Medulla oblongata (tissue), 1 donor: Measurements from ENCODE around the gene HCRTR1.

ENCODE experiments used
- DNase-seq: peaks from one replicate; pipeline ENCODE4 v3.0.0-alpha.2; 2015; ENCODE audit errors: extremely low spot score

HCRTR1 gene

DNA sequence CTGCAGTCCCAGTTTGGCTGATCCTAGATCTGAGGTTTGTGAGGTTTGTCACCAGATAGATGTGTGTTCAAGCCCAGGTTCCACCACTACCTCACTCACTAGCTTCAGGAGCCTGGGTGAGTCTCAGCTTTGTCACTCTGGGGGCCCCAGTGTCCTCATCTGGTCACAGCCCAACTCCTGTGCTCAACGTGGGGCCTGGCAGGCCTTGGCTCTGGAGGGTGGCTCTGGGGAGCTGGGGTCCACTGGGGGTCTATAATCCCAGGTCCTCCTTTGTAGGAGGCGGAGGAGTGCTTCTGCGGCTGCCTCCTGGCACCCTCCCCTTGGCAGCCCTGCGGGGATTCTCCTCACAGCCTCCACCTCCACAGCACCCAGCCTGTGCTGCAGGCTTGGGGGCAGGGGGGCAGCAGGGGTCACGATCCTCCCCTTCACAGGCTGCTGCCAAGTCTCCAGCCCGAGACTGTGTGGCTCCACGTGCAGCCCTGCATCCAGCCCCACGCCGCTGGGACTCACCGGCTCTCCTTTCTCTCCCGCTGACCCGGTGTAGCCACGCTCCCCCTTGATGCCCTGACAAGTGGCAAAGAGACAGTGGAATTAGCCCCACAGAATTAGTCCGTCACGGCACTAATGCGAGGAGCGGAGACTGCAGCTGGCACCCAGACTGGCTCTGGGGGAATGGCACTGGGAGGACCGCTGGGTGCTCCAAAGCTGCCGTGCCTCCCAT, 49.7 kb downstream of the HCRTR1 start:
- DNase-seq, result no peak

DNA sequence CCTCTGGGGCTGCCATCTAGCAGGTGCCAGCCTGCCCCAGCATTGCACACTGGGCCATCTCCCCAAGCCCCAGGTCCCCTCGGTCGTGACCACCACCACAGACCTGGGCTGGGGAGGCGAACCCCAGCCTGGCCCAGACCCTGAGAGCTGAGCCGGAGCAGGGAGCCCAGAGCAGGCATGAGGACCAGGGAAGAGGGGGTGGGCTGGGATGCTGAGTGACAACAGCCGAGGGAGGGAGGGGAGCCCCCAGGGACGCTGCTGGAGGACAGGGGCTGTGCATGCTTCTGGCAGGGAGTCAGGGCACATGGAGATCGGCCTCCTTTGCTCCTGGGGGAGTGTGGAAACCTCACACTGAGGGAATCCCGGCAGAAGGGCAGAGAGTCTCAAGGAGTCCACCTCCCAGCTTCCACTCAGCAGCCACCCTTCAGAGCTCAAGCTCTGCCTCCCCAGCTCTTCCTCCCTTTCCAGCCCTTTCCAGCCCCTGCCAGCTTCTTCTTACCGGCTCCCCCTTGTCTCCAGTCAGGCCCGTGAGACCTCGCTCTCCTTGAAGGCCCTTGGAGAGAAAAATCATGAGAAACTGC, 50.9 kb downstream of the HCRTR1 start:
- DNase-seq, result no peak

DNA sequence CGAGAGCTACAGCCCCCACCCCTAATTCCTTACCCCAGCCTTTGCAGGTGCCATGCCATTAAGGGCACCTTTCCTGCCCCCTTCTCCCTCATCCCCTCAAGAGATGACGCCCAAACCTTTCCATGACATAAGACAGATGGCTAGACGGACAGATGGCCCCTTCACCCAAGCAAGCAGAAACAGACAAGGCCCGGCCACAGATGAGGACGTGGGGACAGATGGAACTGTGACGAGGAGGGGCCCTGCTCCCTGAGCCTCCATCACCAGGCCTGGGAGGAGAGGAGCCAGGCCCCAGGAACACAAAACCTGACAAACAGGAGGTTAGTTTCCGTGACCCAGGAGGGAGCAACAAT, 51.9 kb downstream of the HCRTR1 start:
- DNase-seq, result no peak

DNA sequence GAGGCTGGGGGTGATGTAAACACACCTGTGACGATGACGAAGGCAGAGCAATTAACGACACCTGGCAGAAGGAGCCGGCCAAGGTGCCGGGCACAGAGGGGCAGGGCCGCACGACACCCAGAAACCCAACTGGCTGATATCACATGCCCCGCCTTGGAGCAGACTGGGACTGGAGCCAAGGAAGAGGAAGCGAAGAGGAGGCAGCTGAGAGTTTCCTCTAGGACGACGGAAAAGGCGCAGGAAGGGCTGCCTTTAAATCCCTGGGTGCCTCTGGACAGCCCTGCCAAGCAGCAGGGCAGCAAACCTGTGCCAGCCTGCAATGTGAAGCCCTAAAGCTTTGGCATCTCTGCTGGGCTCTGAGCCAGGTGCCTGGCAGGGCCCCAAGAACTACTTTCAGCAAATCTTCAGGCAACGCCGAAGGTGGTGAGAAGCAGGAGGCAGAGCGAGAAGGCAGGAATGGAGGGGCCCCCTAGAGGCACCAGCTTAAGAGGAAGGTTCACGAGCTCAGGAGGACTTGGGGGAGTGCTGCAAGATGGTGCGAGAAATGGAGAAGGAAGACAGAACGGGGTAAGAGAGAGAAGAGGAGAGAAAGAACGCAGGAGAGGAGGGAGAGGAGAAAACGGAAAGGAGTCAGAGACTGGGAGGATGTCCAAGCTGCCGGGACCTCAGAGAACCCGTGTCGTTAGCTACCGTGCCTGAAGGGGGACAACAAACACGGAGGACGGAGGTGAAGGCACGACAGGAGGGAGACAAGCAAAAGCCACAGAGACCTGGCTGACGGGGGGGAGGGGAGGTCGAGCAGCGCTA, 52.5 kb downstream of the HCRTR1 start:
- peak; percentile 75 for DNase-seq

DNA sequence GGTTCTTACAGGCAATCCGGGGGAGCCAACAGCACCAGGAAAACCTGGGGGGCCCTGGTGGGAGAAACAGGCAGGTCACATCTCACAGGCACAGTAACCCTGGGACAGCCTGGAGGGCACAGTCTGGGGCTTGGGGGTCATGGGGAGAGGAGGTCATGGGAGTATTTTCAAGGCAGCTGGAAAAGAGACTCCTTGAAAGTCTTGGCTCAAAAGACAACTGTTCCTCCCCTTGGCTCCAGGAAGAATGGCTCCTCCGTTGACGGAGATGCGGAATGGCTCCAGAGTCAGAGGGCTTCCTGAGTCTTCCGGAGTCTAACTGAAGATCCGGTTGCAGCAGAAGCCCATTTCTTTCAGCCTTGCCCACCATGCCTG, 53.1 kb downstream of the HCRTR1 start:
- DNase-seq, result no peak

DNA sequence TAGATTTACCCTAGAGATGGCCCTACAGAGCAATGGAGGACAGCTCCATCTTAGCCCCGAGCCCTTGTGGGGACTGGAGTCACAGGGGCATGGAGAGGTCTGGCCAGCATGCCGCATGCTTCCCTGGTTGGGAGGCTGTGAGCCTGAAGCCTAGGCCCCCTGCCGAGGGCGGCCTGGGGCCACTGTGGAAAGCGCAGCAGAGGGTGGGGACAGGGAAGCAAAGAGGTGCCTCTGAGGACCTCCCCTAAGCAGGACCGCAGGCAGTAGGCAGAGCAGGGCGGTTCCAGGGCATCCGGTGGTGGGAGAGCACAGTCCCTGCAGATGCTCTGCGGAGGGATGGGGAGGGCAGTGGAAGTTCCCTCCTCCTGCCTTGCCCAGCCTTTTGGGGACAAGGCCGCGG, 53.7 kb downstream of the HCRTR1 start:
- DNase-seq, result no peak

DNA sequence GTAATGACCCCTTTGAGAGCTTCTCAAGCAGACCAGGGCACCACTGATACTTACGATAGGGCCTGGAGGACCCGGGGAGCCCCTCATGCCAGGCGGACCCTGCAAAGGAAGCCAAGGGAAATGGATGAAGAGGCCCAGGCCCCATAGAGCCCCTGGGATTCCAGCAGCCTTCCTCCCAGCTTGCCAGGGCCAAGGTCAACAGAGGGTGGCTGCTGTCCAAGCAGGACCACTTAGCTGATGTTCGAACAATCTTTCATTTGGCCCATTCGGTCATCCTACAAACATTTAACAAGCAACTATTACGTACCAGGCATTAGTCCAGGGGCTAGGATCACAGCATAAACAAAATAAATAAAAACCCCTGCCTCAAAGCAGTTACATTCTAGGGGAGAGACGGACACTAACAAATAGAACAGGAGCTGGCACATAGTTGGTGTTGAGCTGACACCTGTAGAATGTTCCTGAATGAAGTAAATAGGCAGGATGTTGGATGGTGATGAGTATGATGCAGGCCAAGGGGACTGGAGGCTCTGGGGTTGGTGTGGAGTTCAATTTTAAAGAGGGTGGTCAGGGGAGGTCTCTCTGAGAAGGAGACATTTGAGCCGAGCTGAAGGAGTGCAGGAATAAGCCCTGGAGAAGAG, 54.2 kb downstream of the HCRTR1 start:
- no peak for DNase-seq

DNA sequence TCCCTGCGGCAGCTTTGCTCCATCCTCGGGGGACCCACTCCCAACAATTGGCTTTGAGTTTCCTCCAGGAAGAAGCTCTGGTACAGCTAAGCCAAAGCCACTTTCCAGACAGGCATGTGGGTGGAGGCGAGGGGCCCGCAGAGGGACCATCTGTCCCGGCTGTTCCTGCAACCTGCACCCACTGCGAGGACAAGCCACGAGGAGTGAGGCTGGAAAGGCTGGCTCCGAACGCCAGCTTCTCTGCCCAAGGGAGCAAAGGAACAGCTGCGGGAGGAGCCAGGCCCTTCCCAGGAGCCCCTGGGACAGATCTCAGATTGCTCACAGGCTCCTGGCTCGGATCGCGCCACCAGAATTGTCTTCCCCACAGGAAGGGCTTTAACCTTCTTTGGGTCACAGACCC, 55.5 kb downstream of the HCRTR1 start:
- DNase-seq, result no peak

DNA sequence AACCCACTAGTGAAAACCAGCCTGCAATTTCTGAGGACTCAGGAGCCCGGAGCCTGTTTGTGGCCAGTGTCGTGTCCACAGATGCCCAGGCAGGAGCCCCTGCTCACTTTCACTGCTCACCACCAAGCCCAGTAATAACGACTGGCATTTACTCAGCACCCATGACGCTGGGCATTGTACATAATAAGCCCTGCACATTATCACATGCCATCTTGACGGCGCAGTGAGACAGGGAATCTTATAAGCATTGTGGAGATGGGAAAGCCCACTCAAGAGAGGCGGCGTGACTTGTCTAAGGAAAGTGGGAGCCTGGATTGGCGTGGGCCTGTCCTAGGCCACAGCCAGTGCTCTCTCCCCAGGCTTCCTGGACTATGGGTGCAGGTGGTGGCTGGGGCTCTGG, 55.9 kb downstream of the HCRTR1 start:
- no peak for DNase-seq

DNA sequence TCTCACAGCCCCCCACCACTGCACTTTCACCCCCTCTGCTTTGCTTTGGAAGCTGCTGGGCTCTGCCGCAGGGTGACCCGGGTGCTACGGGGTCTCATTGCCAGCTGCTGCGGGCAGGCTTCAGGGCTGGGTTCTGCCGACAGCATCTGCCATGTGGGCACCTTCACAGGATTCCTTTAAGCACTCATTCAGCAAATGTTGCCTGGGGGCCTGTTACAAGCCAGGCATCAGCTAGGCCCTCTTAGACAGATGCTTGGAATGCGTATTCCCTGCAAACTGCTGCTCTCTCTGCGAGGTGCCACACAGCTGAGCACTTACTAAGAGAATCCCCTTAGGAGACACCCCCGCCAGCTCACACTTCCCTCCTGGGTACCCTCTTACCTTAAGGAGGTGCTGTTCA, 57.1 kb downstream of the HCRTR1 start:
- DNase-seq, result no peak

DNA sequence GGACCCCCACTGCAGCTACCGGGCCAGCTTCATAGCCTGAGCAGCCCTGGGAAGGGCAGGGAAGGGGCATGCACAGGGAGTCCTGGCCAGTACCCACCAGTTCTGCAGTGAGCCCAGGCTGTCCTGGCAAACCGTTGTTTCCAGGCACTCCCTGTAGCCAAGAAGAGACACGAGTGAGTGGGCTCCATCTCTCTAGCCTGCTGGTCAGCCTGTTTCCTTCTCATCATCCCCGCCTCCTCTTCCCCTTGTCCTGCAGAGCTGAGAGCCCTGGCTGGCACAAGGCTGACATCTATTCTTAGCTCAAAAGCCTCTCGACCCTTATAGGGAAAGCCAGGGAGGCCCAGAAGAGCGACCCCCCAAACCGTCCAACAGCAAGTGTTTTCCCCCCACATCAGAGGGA, 57.7 kb downstream of the HCRTR1 start:
- DNase-seq, result no peak

DNA sequence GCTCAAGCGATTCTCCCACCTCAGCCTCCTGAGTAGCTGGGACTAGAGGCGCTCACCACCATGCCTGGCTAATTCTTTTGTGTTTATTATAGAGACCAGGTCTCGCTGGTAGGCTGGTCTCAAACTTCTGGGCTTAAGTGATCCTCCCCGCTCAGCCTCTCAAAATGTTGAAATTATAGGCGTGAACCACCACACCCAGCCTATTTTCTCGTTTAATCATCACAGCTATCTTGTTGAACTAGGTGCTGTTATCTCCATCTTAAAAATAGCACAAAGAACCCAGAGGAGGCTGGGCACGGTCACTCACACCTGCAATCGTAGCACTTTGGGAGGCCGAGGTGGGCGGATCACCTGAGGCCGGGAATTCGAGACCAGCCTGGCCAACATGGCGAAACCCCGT, 58.3 kb downstream of the HCRTR1 start:
- DNase-seq, result no peak
